GM18951 (cell line): ENCODE data around the gene STUM.

Source experiments
- POLR2A ChIP-seq: IDR thresholded peaks from 4 replicates; pipeline ENCODE4 v1.6.1; 2011; ENCODE audit warnings: mild to moderate bottlenecking; ENCODE audit not compliant: insufficient read length, insufficient read depth; ENCODE audit errors: extremely low read depth
- in situ Hi-C: fragments of 300-500 bp; cut with MboI; formaldehyde crosslinking; loops from one replicate; pipeline ENCODE4 v1.12.0; 2022; ENCODE audit warnings: low sequenced_read_pairs, mixed read lengths, inconsistent platforms; ENCODE audit not compliant: unreplicated experiment

STUM gene

GRCh38 chr1:226542623-226543103, 5.9 kb upstream of the STUM start:
- no peak for TF ChIP-seq POLR2A

GRCh38 chr1:226545836-226546596, 2.5 kb upstream of the STUM start:
- in situ Hi-C loops = no loop called here
- TF ChIP-seq POLR2A = no peak

More at GRCh38 chr1:226542623-226543103, 5.9 kb upstream of the STUM start:
- in situ Hi-C loops = no loop called here

GRCh38 chr1:226546926-226547325, 1.6 kb upstream of the STUM start:
- in situ Hi-C loops = no loop called here
- TF ChIP-seq POLR2A = no peak

- in situ Hi-C loops = no loop called here
- no peak for TF ChIP-seq POLR2A
These were observed 791 bp upstream of the STUM start for GRCh38 chr1:226547754-226548191.

- in situ Hi-C loops = no loop called here
- TF ChIP-seq POLR2A = no peak
These were observed 751 bp downstream of the STUM start for GRCh38 chr1:226549094-226549936.

GRCh38 chr1:226549937-226550671, 1.5 kb downstream of the STUM start:
- TF ChIP-seq POLR2A = no peak
- in situ Hi-C loops = no loop called here

GRCh38 chr1:226550672-226551041, 2.1 kb downstream of the STUM start:
- in situ Hi-C loops = no loop called here
- TF ChIP-seq POLR2A = no peak

- in situ Hi-C loops = no loop called here
- TF ChIP-seq POLR2A = no peak
These were observed 2.7 kb downstream of the STUM start for GRCh38 chr1:226551299-226551698.

- no peak for TF ChIP-seq POLR2A
- in situ Hi-C loops = no loop called here
These were observed 3.5 kb downstream of the STUM start for GRCh38 chr1:226552061-226552460.

- TF ChIP-seq POLR2A = no peak
- in situ Hi-C loops = no loop called here
These were observed 4.8 kb downstream of the STUM start for GRCh38 chr1:226553266-226553923.

GRCh38 chr1:226553924-226554282, 5.3 kb downstream of the STUM start:
- TF ChIP-seq POLR2A = no peak
- in situ Hi-C loops = no loop called here

- in situ Hi-C loops = no loop called here
These were observed 6.5 kb downstream of the STUM start for GRCh38 chr1:226555092-226555491.

GRCh38 chr1:226557424-226557823, 8.9 kb downstream of the STUM start:
- in situ Hi-C loops = no loop called here
- no peak for TF ChIP-seq POLR2A

More at GRCh38 chr1:226555092-226555491, 6.5 kb downstream of the STUM start:
- no peak for TF ChIP-seq POLR2A
